ENCODE measurements around the gene NDC1. TPM values are rescaled to one million over a fixed set of nuclear protein-coding genes. Genes with fewer than 3 reads are reported as not detected.

NDC1 gene
- total RNA-seq, 1 donor from 2014 or later, result 15.0 TPM

DNA sequence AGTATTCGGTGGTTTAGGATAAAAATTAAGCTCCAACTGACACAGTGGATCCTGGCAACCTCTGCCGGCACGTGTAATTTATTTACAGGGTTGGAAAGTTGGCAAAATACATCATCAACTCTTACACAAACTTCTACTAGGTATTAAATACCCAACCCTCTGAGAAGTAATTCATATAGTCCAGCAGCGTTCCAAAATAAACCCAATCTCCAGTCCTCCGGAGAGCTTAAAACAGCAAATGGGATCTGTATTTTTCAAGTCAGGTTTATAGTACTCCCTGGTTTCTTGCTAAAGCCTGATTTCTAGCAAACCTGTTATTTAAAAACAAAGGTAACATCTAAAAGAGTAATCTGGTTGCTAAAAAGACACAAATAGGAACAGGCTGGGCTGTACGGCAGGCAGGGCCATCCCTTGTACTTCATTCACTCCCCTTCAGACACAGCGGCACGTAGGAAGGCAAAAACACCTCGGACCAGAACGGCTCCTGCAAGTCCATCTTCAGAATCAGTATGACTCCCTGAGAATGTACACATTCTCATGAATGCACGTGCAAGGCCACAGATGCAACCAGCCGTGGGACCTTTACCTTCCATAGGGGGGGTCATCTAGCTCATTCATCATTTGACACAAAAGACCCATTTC, 107.8 kb downstream of the NDC1 start:
- no peak for DNase-seq

DNA sequence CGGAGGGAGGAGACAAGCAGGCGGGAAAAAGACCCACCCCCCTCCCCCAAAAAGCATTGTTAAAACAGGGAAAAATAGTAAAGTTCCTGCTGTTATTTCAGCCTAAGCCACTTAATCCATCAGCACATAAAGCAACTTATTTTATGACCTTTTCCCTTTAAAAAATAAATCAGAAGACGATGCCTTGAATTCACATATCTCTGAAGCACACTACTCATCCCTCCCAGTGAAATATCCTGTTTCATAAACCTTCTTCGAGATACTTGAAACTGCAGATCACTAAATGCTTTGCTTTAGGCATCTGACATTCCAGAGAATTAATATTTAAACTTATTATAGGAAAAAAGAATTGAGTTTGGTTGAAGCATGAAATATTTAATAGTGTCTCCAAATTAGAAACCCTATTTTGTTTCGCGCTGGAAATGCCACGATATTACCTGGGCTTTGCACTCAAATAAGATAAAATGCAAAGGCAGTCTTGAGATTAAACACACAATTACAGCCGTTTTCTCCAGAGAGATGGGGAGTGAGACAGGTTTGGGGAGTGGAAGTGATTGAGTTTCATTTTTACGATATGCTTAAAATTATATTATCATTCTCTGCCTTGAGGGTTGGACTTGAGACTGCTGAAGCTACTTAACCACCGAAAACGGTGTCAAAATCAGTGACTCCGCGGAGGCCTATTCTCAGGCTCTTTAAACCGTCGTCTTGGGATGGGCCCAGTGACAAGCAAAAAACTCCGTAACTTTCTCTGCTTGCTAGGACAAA, 108.5 kb downstream of the NDC1 start:
- DNase-seq, result no peak

GRCh38 chr1:53728702-53729455, 109.2 kb downstream of the NDC1 start:
- no peak for DNase-seq

DNA sequence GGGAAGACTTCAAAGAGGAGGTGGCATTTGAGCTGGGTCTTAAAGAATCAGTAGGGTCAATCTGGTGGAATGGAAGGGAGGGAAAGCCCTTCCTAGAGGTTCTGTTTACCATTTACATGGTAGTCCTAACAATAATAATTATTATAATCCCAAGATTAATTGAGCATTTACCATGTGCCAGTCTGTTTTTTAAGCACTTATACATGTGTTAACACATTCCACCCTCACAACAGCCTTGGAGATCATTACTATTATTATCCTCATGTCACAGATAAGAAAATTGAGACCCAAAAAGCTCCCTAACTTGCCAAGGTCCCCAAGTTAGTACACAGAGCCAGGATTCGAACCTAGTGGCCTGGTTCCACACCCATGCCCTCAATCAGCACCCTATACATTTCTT, 109.9 kb downstream of the NDC1 start:
- no peak for DNase-seq

DNA sequence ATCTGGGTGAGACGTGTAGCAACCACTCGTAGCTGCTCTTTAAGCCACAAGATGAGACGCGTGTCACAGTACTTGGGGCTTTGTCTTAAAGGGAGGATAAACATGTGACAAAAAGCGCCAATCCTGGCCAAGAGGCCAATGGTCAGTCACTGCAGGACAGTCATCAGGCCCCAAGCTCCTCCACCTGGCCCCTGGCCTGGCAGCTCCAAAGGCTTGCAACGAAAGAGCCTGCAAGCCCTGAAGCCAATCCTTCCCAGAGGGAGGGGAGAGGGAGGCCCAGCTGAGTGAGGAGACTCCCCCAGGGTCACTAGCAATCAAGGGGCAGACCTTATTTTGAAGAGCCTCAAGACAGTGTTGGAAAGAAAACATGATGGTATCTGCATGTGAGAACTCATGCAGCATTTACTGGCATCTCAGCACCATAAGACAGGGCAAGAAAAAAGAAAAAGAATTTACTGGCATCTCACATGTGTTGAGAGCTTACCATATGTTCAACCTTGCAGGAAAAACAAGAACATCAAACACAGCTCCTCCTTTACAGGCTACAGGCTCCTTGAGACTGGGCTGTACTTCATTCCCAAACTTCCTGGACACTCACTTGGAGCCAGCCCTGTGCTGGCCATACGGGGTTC, 110.5 kb downstream of the NDC1 start:
- DNase-seq, result no peak

DNA sequence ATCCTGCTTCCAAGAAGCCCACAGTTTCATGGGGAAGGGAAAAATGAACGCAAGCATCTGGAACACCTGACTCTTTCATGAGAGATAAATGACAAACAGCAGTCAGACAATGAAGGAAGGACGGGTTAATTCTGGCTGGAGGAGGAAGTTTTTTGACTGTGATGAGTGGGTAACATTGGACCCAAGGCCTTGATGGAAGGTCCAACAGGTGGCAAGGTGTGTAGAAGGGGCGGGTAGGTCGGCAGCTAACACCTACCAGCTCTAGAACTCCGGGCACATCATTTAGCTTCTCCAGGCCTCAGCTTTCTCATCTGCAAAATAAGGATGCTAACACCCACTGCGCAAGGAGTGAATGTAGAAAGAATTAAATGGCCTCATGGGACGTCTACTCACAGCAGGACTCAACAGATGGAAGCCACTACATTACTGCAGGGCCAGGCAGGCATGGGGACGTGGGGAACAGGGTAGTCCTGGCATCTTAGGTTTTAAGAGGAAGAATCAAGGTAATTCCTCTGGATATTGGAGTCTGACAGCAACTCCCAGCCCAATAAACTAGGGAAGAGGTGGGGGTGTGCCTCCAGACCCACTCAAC, 112.0 kb downstream of the NDC1 start:
- no peak for DNase-seq

DNA sequence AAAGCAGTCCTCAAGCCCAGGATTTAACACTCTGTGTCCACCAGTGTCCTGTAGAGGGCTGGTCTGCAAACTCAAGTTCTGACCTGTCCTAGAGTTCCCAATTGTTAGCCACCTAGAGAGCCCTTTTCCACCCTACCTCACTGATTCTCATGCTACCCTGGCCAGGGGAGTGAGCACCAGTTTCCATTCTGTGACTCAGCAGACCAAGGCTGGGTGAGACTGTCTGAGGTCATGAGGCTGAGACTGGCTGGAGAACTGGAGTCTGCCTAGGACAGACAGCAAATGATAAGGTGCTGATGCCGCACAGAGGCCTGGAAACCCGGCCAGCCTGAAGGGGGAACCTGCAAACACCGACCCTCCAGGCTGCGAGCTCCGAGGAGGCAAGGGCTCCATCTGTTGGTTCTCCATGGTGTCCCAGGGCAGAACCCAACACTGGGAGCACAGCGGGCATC, 112.8 kb downstream of the NDC1 start:
- peak; percentile 17 for DNase-seq

DNA sequence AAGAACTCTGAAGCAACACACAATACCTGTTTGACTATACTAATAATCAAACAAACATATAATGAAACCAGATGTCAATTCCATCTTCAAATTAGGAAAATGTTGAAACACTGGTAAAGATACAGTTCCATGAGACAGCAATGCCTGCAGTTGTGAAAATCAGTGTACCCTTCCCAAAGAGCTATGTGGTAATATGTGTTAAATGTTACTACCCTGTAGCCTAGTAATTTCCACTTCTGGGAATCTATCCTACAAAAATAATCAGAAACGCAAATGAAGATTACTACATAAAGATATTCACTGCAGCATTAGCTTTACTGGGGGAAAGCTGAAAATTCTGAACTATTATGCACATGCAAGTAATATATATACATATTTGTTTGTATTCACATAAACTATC, 116.1 kb downstream of the NDC1 start:
- no peak for DNase-seq

GRCh38 chr1:53721088-53721487, 117.0 kb downstream of the NDC1 start:
- DNase-seq, result no peak

DNA sequence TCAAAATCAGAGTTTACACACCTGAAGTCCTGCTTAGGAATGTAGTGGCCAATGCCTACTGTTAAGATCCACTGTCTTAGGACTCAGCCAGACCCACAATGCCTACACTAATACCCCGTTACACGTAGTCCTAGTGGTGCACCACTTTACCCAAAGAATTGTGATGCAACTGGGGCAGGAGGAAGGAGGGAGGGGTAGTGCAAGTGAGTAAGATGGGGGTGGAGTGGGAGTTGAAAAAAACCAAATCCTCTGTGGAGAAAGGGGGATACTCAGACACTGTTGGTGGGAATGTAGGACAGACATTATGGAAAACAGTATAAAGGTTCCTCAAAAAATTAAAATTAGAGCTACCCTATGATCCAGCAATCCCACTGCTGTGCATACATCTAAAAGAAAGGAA, 118.6 kb downstream of the NDC1 start:
- no peak for DNase-seq

DNA sequence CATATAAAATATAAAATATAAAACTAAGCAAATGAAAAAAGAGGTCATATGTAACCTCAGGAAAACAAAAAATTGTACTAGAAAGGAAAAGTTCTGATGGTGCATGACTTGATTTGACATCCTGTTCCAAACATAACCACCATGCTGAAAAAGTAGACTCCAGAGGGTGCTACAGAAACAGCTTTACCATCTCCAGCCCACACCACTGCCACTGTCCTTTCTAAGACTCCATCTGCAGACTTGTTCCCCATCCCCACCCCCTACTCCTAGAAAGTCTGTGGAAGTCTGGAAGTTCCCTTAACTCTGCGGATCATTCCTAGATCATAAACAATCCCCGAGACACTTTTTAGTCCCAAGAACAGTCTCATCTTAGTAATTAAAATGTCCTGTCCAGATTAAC, 119.7 kb downstream of the NDC1 start:
- no peak for DNase-seq

DNA sequence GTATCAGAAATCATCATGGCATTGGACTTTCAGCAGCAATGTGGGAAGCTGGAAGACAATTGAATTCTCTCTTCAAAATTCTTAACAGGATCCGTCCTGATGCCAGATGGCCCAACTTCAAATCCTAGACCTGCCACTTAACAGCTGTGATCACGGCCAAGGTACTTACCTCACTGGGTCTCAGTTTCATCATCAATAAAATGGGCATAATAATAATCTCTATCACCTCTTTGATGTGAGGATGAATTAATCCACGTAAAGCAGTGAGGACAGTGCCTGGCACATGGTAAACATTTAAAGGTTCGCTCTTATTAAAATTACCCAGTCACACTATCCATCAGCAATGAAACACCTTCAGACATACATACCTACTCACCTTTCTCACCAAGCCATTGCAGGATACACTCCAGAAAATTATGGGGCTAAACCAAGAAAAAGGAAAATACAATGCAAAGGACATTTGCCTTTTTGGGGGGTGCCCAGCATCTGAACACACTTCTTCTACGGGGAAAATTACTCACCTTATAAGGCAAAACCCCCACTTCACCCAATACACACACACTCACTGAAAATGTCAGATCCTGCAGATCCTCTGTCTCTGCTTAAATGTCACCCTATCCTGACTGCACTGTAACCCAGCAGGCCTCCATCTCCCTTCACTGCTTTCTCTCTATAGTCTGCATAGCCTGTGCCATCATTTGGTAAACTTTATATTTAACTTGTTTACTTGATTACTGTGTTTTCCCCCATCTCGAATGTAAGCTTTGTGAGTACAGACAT, 120.9 kb downstream of the NDC1 start:
- DNase-seq, result no peak

- DNase-seq, result no peak
Observed at GRCh38 chr1:53716150-53716549, 121.9 kb downstream of the NDC1 start.

- DNase-seq, result peak; percentile 67
Observed at GRCh38 chr1:53715478-53715877, 122.6 kb downstream of the NDC1 start.

Other genes starting within 250 kb of the NDC1 start
- gene GLIS1, start 99.1 kb downstream of the NDC1 start, total RNA-seq, result not detected in 2 replicates
- gene YIPF1, start 51.5 kb upstream of the NDC1 start, total RNA-seq, result 13.4 and 14.9 TPM in 2 replicates
- gene DIO1, start 55.9 kb upstream of the NDC1 start, total RNA-seq, result not detected in 2 replicates
- gene IFT25, start 107.4 kb upstream of the NDC1 start, total RNA-seq, result 12.6 and 20.8 TPM in 2 replicates
- gene LRRC42, start 108.1 kb upstream of the NDC1 start, total RNA-seq, result 23.6 and 28.2 TPM in 2 replicates
- gene LDLRAD1, start 179.9 kb upstream of the NDC1 start, total RNA-seq, result not detected in 2 replicates
- gene TMEM59, start 214.9 kb upstream of the NDC1 start, total RNA-seq, result 290 and 375 TPM in 2 replicates
- 3.7 and 3.8 TPM in 2 replicates for gene TCEANC2, start 215.3 kb upstream of the NDC1 start, total RNA-seq